C1 segment of cervical spinal cord (tissue), 14 donors: Measurements from ENCODE around the gene TOMM70.
"Not testable (repeated sequence)": the region's sequence is repeated elsewhere in the genome, so short reads cannot be mapped to it uniquely, and the experiment has no call there.

Source experiments
- DNase-seq, 14 donors: peaks; one replicate each; lab custom pipeline; 2025; lab: John Stamatoyannopoulos, UW

The TOMM70 gene

GRCh38 chr3:100400780-100401673 lies at the start of gene TOMM70, which contains the start of gene LNP1:
Gene TOMM70 (minus strand): TSS chr3:100401089. CDS start chr3:100400949, 140 bp downstream.
Gene LNP1 (plus strand): TSS chr3:100401539. CDS start chr3:100429730, 28,191 bp downstream.
- DNase-seq, result peak; percentile 82 to 100 (median 98)

- no peak for DNase-seq
These were observed 48.3 kb upstream of the TOMM70 start for GRCh38 chr3:100449214-100449613.

- no peak for DNase-seq
These were observed 47.2 kb upstream of the TOMM70 start for GRCh38 chr3:100448079-100448478.

GRCh38 chr3:100447067-100447466 lies 46.2 kb upstream of the TOMM70 start:
- DNase-seq, result not testable (repeated sequence)

- no peak for DNase-seq
These were observed 42.8 kb upstream of the TOMM70 start for GRCh38 chr3:100443690-100444089.

- DNase-seq, result no peak
These were observed 40.0 kb upstream of the TOMM70 start for GRCh38 chr3:100440895-100441294.

- DNase-seq, result no peak
These were observed 37.7 kb upstream of the TOMM70 start for GRCh38 chr3:100438623-100438974.

- no peak for DNase-seq
These were observed 37.1 kb upstream of the TOMM70 start for GRCh38 chr3:100437721-100438622.

GRCh38 chr3:100436951-100437350 lies 36.1 kb upstream of the TOMM70 start:
- DNase-seq, result no peak

- DNase-seq, result no peak
These were observed 28.4 kb upstream of the TOMM70 start for GRCh38 chr3:100429187-100429716.

GRCh38 chr3:100427699-100428098 lies 26.8 kb upstream of the TOMM70 start:
- DNase-seq, result no peak

- DNase-seq, result no peak
These were observed 25.3 kb upstream of the TOMM70 start for GRCh38 chr3:100426067-100426682.

GRCh38 chr3:100425316-100425715 lies 24.4 kb upstream of the TOMM70 start:
- DNase-seq, result no peak

- no peak for DNase-seq
These were observed 23.4 kb upstream of the TOMM70 start for GRCh38 chr3:100424261-100424660.

GRCh38 chr3:100423611-100424010 lies 22.7 kb upstream of the TOMM70 start:
- no peak for DNase-seq

GRCh38 chr3:100420885-100421284 lies 20.0 kb upstream of the TOMM70 start:
- DNase-seq, result no peak

- DNase-seq, result no peak
These were observed 18.5 kb upstream of the TOMM70 start for GRCh38 chr3:100419406-100419805.

GRCh38 chr3:100416863-100417262 lies 16.0 kb upstream of the TOMM70 start:
- no peak for DNase-seq

GRCh38 chr3:100416176-100416575 lies 15.3 kb upstream of the TOMM70 start:
- no peak for DNase-seq

GRCh38 chr3:100413613-100414012 lies 12.7 kb upstream of the TOMM70 start:
- no peak for DNase-seq

- no peak for DNase-seq
These were observed 12.2 kb upstream of the TOMM70 start for GRCh38 chr3:100412912-100413590.
